ENCODE data around the gene BTBD7. TPM values are rescaled to one million over a fixed set of nuclear protein-coding genes. Genes with fewer than 3 reads are reported as not detected.
A peak's percentile ranks its signal among the peaks of the same experiment; 100 is the strongest.

BTBD7 gene
- total and polyA plus RNA-seq, 2 of the 4 experiments (the other 2 are of a cell fraction): 11.9 to 30.5 TPM

- Histone ChIP-seq H3K36me3 (ENCODE audit: control insufficient read depth, insufficient read depth, low read length) (0 out of 2 replicates have a peak, but pooled peaks cover 1% of the 10 kb centered on the region), H2AK9ac (replicated peaks; ENCODE audit: low read depth, low read length, poor library complexity) (no peak overlapping the region), H2BK20ac (ENCODE audit: low read depth, low read length) (no peak overlapping the region), H2BK5ac (ENCODE audit: low read depth, low read length, poor library complexity, severe bottlenecking) (no peak overlapping the region), H3K79me1 (ENCODE audit: low read depth in 1 of 2, low read length in 2 of 2) (peaks cover 35 to 75% of the 10 kb centered on the region in 2 experiments), H2BK15ac (ENCODE audit: low read depth, low read length) (no peak overlapping the region), H2AFZ (replicated peaks; ENCODE audit: low read length, poor library complexity) (no peak overlapping the region), H4K20me1 (ENCODE audit: insufficient read depth, low read length) (peaks cover 41% of the 10 kb centered on the region), H4K8ac (ENCODE audit: low read depth in 2 of 2, low read length in 2 of 2) (no peak overlapping the region), H3K18ac (ENCODE audit: low read depth, low read length) (no peak overlapping the region), H3K23ac (ENCODE audit: low read depth, low read length) (peak overlapping the region; percentile 36), H3K4me3 (ENCODE audit: insufficient read depth, low read depth, low read length) (no peak overlapping the region), H3K9ac (ENCODE audit: low read depth, low read length) (no peak overlapping the region), H4K91ac (ENCODE audit: insufficient read depth, low read depth, low read length) (no peak overlapping the region), H3K4me1 (ENCODE audit: control insufficient read depth, insufficient read depth, low read length) (peaks cover 17% of the 10 kb centered on the region), H3K4ac (ENCODE audit: low read depth, low read length) (no peak overlapping the region), H3K56ac (ENCODE audit: extremely low read depth, insufficient read depth, low read length) (no peak overlapping the region), H3K27me3 (ENCODE audit: control insufficient read depth, insufficient read depth, low read length) (no peaks in the 10 kb centered on the region), H3K9me3 (ENCODE audit: control insufficient read depth, insufficient read depth, low read length) (no peaks in the 10 kb centered on the region), H2BK120ac (ENCODE audit: low read depth, low read length) (no peak overlapping the region), H3K27ac (ENCODE audit: insufficient read depth, low read length) (no peak overlapping the region), H2AK5ac (ENCODE audit: low read depth, low read length) (0 out of 2 replicates have a peak overlapping the region, but pooled peaks have one; percentile 15), H3K9me1 (ENCODE audit: insufficient read depth, low read length) (peaks cover 17% of the 10 kb centered on the region), H4K5ac (ENCODE audit: low read depth, low read length) (no peak overlapping the region), H3K4me2 (ENCODE audit: low read depth, low read length) (no peak overlapping the region), H3K14ac (replicated peaks; ENCODE audit: low read depth, low read length) (no peak overlapping the region)
- no peak for ATAC-seq (ENCODE audit: low read depth)
- 100% methylated on average over 1 of the region's 12 CpGs; no CpG with 5 or more reads in 1 of the 2 experiments for WGBS, 2 experiments (ENCODE audit: extremely low coverage in 2 of 2, insufficient read length in 1 of 2)
- intact Hi-C loops (cut with micrococcal nuclease) (no loop called here), dilution Hi-C loops (cut with HindIII; ENCODE audit: low sequenced_read_pairs, unreplicated experiment) (no loop called here), in situ Hi-C loops (cut with MboI; ENCODE audit: low sequenced_read_pairs) (loop anchor here (25.0 kb wide), 1 partner anchor 1791 kb away; the partner anchor contains the start of gene PPP4R3A)
- no peak for DNase-seq
- no TSS peak for BruUV-seq (replicated peaks)
- no peak for TF ChIP-seq SMC3 (IDR thresholded peaks at IDR 0.05; ENCODE audit: low read depth, low read length)
- TF ChIP-seq POLR2A (IDR thresholded peaks at IDR 0.05; ENCODE audit: low read depth, low read length): no peak
- TF ChIP-seq, protein P1, sequence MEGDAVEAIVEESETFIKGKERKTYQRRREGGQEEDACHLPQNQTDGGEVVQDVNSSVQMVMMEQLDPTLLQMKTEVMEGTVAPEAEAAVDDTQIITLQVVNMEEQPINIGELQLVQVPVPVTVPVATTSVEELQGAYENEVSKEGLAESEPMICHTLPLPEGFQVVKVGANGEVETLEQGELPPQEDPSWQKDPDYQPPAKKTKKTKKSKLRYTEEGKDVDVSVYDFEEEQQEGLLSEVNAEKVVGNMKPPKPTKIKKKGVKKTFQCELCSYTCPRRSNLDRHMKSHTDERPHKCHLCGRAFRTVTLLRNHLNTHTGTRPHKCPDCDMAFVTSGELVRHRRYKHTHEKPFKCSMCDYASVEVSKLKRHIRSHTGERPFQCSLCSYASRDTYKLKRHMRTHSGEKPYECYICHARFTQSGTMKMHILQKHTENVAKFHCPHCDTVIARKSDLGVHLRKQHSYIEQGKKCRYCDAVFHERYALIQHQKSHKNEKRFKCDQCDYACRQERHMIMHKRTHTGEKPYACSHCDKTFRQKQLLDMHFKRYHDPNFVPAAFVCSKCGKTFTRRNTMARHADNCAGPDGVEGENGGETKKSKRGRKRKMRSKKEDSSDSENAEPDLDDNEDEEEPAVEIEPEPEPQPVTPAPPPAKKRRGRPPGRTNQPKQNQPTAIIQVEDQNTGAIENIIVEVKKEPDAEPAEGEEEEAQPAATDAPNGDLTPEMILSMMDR (conservative IDR thresholded peaks at IDR 0.05; ENCODE audit: low read depth, low read length): no peak
- TF ChIP-seq RCOR1 (IDR thresholded peaks at IDR 0.05; ENCODE audit: insufficient replicate concordance, low read length): no peak
- no peak for TF ChIP-seq BHLHE40 (IDR thresholded peaks at IDR 0.05; ENCODE audit: low read depth, low read length)
- no peak for TF ChIP-seq RAD21 (IDR thresholded peaks at IDR 0.05; ENCODE audit: low read length)
- TF ChIP-seq CEBPB (IDR thresholded peaks at IDR 0.05; ENCODE audit: low read depth, low read length): no peak
- ChIA-PET POLR2A (ENCODE audit: unreplicated experiment) (no interaction called here), CTCF (no interaction called here)
These were observed 29.9 kb downstream of the BTBD7 start for GRCh38 chr14:93302688-93303581.

Measured in IMR-90 (cell line).